HG03432 (cell line): ENCODE measurements around the gene CEP128.

Experiments used
- ATAC-seq: cut with Tn5 transposase; IDR thresholded peaks from one replicate; pipeline ENCODE4 v1.9.1; 2021; ENCODE audit warnings: mild to moderate bottlenecking, moderate library complexity; ENCODE audit not compliant: unreplicated experiment

Gene CEP128

GRCh38 chr14:80498533-80498932 is 443.0 kb downstream of the CEP128 start:
- no peak for ATAC-seq

GRCh38 chr14:80496090-80496489 is 445.4 kb downstream of the CEP128 start:
- no peak for ATAC-seq

- no peak for ATAC-seq
These were observed 446.8 kb downstream of the CEP128 start for GRCh38 chr14:80494769-80495168.

GRCh38 chr14:80493620-80494019 is 447.9 kb downstream of the CEP128 start:
- ATAC-seq: no peak

GRCh38 chr14:80491650-80492049 is 449.9 kb downstream of the CEP128 start:
- no peak for ATAC-seq

DNA sequence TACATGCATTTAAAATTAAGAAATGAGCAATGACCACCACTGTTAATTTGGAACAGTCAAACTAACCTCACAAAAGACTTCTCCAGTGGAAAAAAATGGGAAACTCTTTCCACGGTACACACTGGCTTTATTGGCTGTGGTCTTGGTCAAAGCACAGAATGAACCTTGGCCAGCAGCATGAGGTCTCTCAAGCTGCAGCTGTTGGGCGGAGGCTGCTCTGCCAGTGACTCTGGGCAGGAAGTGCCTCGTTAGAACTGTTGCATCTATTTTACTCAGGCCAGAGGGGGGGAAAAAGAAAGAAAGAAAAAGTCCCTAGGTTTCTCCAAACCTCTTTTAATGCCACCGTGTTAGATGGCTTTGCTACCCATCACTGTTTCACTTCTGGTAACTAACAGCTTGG is 450.4 kb downstream of the CEP128 start:
- ATAC-seq: peak; percentile 98

DNA sequence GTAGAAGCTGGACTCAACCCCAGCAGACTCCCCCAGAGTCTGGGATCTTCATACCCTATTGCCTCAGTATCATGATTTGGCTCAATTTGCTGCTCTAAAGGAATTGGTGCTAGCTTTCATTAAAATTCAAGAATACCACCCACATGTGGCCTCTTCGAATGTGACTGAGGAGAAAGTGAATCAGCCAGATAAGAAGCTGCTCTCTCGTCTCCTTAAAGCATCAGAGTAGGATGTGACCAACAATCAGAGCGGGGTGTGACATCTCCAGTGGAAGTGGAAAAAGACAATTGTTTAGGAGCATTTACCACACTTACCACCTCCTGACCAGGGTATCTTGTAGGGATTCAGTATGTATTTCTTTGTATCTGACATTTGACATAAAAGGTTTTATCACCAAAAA is 452.0 kb downstream of the CEP128 start:
- no peak for ATAC-seq

DNA sequence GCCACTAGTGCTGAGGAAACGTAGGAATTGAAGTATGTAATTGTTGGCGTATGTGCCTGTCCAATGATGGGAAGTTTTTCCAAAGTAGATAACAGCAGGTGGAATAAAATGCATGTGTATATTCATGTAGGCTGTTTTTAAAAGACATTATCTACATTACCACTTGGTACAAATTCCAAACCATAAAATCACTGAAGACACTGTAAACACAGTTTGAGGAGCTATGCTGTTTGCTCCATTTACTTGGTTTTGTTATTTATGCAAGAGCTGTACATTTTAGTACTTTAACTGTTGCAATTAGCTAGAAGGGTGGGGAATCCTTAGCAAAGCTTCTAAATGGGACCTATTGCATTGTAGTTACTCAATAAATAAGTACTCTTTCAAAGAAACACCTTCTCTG is 455.8 kb downstream of the CEP128 start:
- no peak for ATAC-seq

DNA sequence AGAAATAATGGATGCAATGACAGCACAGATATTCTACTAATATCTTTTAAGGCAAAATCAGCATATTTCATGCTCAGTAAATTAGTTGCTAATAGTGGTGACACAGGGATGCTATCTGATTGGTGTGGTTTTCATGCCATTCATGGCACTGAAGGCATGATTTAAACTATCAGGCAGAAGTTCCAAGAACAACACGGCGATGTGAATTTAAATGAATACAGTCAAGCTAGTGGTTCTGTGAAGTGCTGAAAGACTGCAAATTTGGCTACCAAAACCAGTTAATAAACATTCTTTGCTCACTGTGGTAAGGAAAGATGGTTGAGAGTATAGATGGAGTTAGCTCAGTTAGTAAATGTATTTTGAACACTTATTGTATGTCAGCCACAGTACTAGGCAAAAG is 458.2 kb downstream of the CEP128 start:
- ATAC-seq: no peak

DNA sequence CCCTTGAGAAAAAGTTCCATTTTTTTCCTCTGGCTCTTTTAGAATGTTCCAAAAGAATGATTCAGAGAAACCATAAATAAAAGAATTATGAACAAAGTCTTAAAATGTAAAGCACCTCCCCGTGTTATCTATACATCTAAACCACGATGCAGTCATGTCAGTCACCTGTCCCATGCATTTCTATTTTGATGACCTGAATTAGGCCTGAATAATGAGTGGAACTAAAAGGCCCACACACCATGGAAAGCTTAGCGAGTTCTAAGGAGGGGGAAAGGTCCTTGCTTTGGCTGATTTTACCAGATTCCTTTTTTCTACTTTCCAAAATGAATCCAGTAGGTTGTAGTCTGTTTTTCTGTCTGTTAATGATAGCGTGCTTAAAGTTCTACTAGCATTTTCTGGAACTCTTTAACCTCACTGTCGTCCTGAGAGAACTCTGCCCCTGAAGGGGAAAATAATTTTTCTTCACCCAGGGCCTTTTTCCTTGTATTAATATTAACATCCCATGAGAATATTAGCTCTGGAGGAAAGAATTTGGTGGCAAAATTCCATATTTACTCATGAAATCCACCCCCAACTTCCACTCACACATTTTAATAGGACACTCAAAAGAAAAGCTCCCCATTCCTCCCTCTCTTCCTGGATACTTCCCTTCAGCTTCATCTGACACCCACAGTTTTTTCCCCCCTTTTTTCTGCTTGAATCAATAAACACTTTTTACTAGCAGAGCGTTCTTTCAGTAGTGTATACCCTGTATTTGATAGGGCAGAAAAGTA is 464.0 kb downstream of the CEP128 start:
- ATAC-seq: no peak

- ATAC-seq: no peak
These were observed 466.5 kb downstream of the CEP128 start for GRCh38 chr14:80475074-80475473.

- no peak for ATAC-seq
These were observed 473.0 kb downstream of the CEP128 start for GRCh38 chr14:80468331-80469122.

DNA sequence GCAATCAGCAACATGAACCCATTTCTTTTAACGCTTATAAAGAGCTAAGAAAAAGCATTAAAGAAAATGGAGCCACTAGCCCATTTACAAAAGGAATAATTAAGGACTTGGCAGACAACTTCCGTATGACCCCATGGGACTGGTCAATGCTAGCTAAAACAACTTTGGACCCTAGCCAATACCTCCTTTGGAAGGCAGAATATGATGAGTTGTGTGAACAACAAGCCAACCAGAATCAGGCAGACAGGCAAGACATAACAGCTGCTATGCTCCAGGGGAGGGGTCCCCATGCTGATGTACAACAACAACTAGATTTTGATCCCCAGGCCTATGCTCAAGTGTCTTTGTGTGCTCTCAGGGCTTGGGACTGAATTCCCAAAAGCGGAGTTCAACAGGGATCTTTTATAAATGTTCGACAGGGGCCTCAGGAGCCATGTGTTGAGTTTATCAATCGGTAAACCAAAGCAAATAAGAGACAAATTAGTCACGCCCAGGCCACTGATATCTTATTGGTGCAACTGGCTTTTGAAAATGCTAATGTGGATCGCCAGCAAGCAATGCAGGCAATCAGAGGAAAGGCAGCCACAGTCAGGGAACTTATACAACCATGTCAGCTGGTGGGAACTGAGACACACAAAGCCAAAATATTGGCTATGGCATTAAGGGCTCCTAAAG is 475.9 kb downstream of the CEP128 start:
- ATAC-seq: no peak

- ATAC-seq: no peak
These were observed 476.9 kb downstream of the CEP128 start for GRCh38 chr14:80464531-80465149.

- ATAC-seq: no peak
These were observed 485.3 kb downstream of the CEP128 start for GRCh38 chr14:80456209-80456608.

DNA sequence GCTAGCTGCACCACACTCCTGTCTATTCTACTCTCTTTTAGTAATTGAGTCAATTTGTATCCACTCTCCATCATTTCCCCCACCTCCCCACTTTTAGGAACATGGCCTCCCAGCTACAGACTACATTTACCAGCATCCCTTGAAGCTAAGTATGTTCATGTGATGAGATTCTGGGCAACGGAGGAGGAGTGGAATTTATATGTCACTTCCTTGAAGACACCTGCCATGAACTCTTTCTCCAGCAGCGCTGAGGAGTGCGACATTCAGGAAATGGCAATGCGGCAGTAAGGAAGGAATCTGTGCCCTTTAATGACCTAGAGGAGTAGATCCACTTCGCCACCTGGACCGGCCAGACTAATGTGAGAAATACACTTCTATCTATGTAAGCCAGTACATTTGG is 486.5 kb downstream of the CEP128 start:
- ATAC-seq: no peak

DNA sequence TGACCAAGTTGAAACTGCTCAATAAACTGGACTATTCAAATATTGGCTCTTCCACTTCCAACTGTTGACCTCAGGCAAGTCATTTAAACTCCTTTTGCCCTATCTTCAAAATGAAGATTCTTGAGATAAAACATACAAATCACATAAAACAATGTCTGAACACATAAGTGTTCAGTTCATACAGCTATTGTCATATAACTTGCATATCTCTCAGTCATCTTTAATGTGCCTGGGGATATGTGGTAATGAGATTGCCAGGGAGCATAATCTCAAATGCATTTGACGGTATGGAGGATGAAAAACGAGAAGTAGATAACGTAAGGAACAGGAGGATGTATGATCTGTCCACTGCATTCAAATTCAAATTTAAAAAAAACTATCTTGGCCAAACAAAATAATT is 493.3 kb downstream of the CEP128 start:
- no peak for ATAC-seq

DNA sequence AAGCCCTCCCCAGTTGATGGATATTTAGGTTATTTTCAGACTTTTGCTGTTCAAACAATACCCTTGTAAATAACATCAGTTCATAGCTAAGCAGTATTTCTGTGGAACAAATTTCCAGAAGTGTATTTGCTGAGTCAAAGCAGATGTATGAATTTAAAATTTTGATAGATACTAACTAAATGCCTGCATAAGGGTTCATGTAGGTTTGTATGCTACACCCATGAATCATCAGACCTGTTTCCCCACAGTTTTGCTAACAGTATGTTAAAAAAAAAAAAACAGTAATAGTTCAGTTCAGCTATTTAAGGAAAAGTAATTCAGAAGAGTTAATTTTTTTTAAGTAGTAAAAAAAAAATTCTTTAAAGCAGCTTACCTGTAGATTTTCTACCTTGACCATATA is 494.1 kb downstream of the CEP128 start:
- no peak for ATAC-seq
